B cell (primary cell): ENCODE results near the gene MDP1.

Experiments used
- CTCF ChIP-seq: fragments of 200-600 bp; IDR thresholded peaks from one replicate; pipeline ENCODE4 v1.8.0; 2022; ENCODE audit warnings: antibody characterized with exemption, mild to moderate bottlenecking
- EZH2 ChIP-seq: IDR thresholded peaks from 2 replicates; pipeline ENCODE4 v1.6.1; 2012; ENCODE audit warnings: borderline replicate concordance, low read depth, mild to moderate bottlenecking, moderate library complexity, low read length; ENCODE audit not compliant: insufficient read depth, poor library complexity, severe bottlenecking

DNA sequence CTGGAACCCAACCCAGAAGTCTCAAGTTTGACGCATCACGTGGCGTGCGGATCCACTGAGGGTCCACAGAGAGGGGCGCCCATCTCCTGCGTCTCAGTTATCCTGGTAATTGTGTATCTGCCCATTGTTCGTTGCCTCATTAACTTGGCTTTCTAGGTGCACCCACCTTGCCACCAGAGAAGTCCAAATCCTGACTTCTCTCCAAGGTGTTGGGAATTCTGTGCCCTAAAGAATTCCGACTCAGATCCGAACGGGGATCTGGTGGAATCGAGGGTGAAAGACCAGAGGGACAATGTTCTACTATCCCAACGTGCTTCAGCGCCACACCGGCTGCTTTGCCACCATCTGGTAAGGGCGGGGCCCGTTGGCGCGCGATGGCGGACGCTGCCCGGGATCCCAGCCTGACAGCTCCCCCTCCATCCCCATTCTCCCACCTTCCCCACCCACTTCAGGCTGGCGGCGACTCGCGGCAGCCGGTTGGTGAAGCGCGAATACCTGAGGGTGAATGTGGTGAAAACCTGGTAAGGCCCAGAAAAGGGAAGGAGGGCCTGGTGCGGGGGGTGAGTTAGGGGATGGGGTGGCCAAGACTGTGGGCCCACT is 43.5 kb downstream of the MDP1 start:
- TF ChIP-seq CTCF, result no peak
- no peak for TF ChIP-seq EZH2
